Keratinocyte (primary cell): ENCODE measurements around the gene SLC6A8. TPM values are rescaled to one million over a fixed set of nuclear protein-coding genes. Genes with fewer than 3 reads are reported as not detected.

Experiments used
- DNase-seq: peaks from one replicate; pipeline ENCODE4 v3.0.0-alpha.2; 2011; ENCODE audit warnings: low read depth, missing footprints, low spot score
- FAIRE-seq: peaks from 2 replicates; lab custom pipeline; 2011; peaks lifted over from hg19 to GRCh38; lab: Jason Lieb, UNC
- H2AFZ ChIP-seq: 2 replicates; pipeline ENCODE4 v1.6.0; 2012; ENCODE audit warnings: low read length, control low read depth, inconsistent platforms; ENCODE audit not compliant: control insufficient read depth
- H3K27ac ChIP-seq: 2 replicates; pipeline ENCODE4 v1.5.1; 2011; ENCODE audit warnings: low read length; ENCODE audit not compliant: control insufficient read depth, insufficient read depth
- H3K27me3 ChIP-seq: 3 replicates; pipeline ENCODE4 v1.6.0; 2011; ENCODE audit warnings: low read length; ENCODE audit not compliant: control insufficient read depth, insufficient read depth; ENCODE audit errors: extremely low read depth
- H3K36me3 ChIP-seq, 2 experiments: 2 replicates in 1 of 2; 3 replicates in 1 of 2; pipeline ENCODE4 v1.5.1; 2011; ENCODE audit warnings: low read length in 2 of 2, mild to moderate bottlenecking in 1 of 2; ENCODE audit not compliant: control insufficient read depth in 2 of 2, insufficient read depth in 2 of 2; ENCODE audit errors: extremely low read depth in 1 of 2
- H3K4me1 ChIP-seq: 3 replicates; pipeline ENCODE4 v1.5.1; 2011; ENCODE audit warnings: low read length; ENCODE audit not compliant: control insufficient read depth, insufficient read depth; ENCODE audit errors: extremely low read depth
- H3K4me2 ChIP-seq: 3 replicates; pipeline ENCODE4 v1.6.0; 2011; ENCODE audit warnings: low read depth, low read length; ENCODE audit not compliant: control insufficient read depth, insufficient read depth; ENCODE audit errors: extremely low read depth
- H3K4me3 ChIP-seq, 3 experiments: fragments of 200-600 bp in 1 of 3; sonication (generic) in 1 of 3; 2 replicates in 2 of 3; 3 replicates in 1 of 3; pipeline ENCODE4 v1.5.1; 2011 to 2016; ENCODE audit warnings: low read length in 3 of 3, mild to moderate bottlenecking in 3 of 3, control low read depth in 2 of 3, inconsistent platforms in 1 of 3, low read depth in 1 of 3, mixed read lengths in 1 of 3, mixed run types in 1 of 3, moderate library complexity in 1 of 3; ENCODE audit not compliant: control insufficient read depth in 2 of 3, insufficient read depth in 2 of 3; ENCODE audit errors: extremely low read depth in 1 of 3
- H3K79me2 ChIP-seq: 2 replicates; pipeline ENCODE4 v1.6.0; 2012; ENCODE audit warnings: low read length; ENCODE audit not compliant: control insufficient read depth, insufficient read depth
- H3K9ac ChIP-seq: 3 replicates; pipeline ENCODE4 v1.6.0; 2011; ENCODE audit warnings: low read length; ENCODE audit not compliant: control insufficient read depth, insufficient read depth; ENCODE audit errors: extremely low read depth
- H3K9me1 ChIP-seq: 3 replicates; pipeline ENCODE4 v1.6.0; 2011; ENCODE audit warnings: low read length; ENCODE audit not compliant: control insufficient read depth, insufficient read depth; ENCODE audit errors: extremely low read depth
- H3K9me3 ChIP-seq: 2 replicates; pipeline ENCODE4 v1.5.1; 2012; ENCODE audit warnings: low read depth, low read length; ENCODE audit not compliant: control insufficient read depth
- H4K20me1 ChIP-seq: 3 replicates; pipeline ENCODE4 v1.6.0; 2011; ENCODE audit warnings: low read length; ENCODE audit not compliant: control insufficient read depth, insufficient read depth; ENCODE audit errors: extremely low read depth
- CTCF ChIP-seq, 3 experiments: IDR thresholded peaks in 1 of 3; conservative IDR thresholded peaks in 1 of 3; optimal IDR thresholded peaks in 1 of 3; 2 replicates in 2 of 3; 3 replicates in 1 of 3; pipeline versions ENCODE3 to v1.5.1; 2011; ENCODE audit warnings: low read length in 3 of 3, mild to moderate bottlenecking in 3 of 3, moderate library complexity in 2 of 3, control low read depth in 1 of 3, inconsistent platforms in 1 of 3; ENCODE audit not compliant: insufficient read depth in 2 of 3; ENCODE audit errors: extremely low read depth in 1 of 3
- EZH2 ChIP-seq: IDR thresholded peaks from one replicate; pipeline ENCODE4 v1.6.1; 2012; ENCODE audit warnings: inconsistent platforms, mild to moderate bottlenecking, low read length, moderate library complexity
- dilution Hi-C: fragments of 300-500 bp; cut with MboI; formaldehyde crosslinking; loops from one replicate; pipeline ENCODE4 v1.7.0; 2020; ENCODE audit warnings: low sequenced_read_pairs; ENCODE audit not compliant: extremely low pct_ligation_motif_present
- polyA plus RNA-seq, 5 experiments: library from polyadenylated mRNA; depleted of rRNA in 3 of 5; stranded (reverse) in 3 of 5; stranded (forward) in 1 of 5; unstranded in 1 of 5; fragments of >200 nt; gene quantifications; 1 replicate in 1 of 5; 2 replicates in 3 of 5; 3 replicates in 1 of 5; pipeline versions ENCODE4 v1.2.1 to v1.2.3, GENCODE V29; 2011 to 2012; ENCODE audit warnings: missing spikeins in 2 of 5, low read depth in 1 of 5, low replicate concordance in 1 of 5

SLC6A8 gene
- polyA plus RNA-seq, 1 donor (not counting 4 experiments of a cell fraction or from before 2014, with no cell fraction given), result 33.6 TPM

GRCh38 chrX:153726286-153727122 is 38.8 kb downstream of the SLC6A8 start:
- H3K36me3 ChIP-seq, result peaks cover 0 to 3% of the 10 kb centered on the region in 2 experiments
- no peak for DNase-seq
- dilution Hi-C loops, result no loop called here
- peak overlapping the region in 1 of 3 experiments; percentile 6 for H3K4me3 ChIP-seq
- H3K4me2 ChIP-seq, result peak overlapping the region; percentile 54
- no peak overlapping the region for H3K27ac ChIP-seq
- TF ChIP-seq CTCF (optimal IDR thresholded peaks at IDR 0.05 in 1 of 3, IDR thresholded peaks at IDR 0.05 in 1 of 3, conservative IDR thresholded peaks at IDR 0.05 in 1 of 3; ENCODE audit: extremely low read depth in 1 of 3, insufficient read depth in 2 of 3, low read length in 3 of 3) (no peak), EZH2 (no peak)
- H4K20me1 ChIP-seq, result peaks cover 2% of the 10 kb centered on the region
- no peaks in the 10 kb centered on the region for H3K27me3 ChIP-seq
- H3K9me3 ChIP-seq, result no peaks in the 10 kb centered on the region
- FAIRE-seq, result no peak
- peak overlapping the region; percentile 9 for H2AFZ ChIP-seq
- H3K9me1 ChIP-seq, result no peaks in the 10 kb centered on the region
- peak overlapping the region; percentile 9 for H3K9ac ChIP-seq
- H3K4me1 ChIP-seq, result peaks cover 28% of the 10 kb centered on the region
- peaks cover 17% of the 10 kb centered on the region for H3K79me2 ChIP-seq

GRCh38 chrX:153727123-153727931 is 39.6 kb downstream of the SLC6A8 start:
- H3K27ac ChIP-seq, result no peak overlapping the region
- no peak for DNase-seq
- TF ChIP-seq EZH2 (no peak), CTCF (optimal IDR thresholded peaks at IDR 0.05 in 1 of 3, IDR thresholded peaks at IDR 0.05 in 1 of 3, conservative IDR thresholded peaks at IDR 0.05 in 1 of 3; ENCODE audit: extremely low read depth in 1 of 3, insufficient read depth in 2 of 3, low read length in 3 of 3) (no peak)
- H3K4me1 ChIP-seq, result peaks cover 30% of the 10 kb centered on the region
- H2AFZ ChIP-seq, result peak overlapping the region; percentile 22
- no peaks in the 10 kb centered on the region for H3K9me1 ChIP-seq
- dilution Hi-C loops, result no loop called here
- H3K79me2 ChIP-seq, result peaks cover 10% of the 10 kb centered on the region
- no peak overlapping the region for H3K4me3 ChIP-seq
- H3K36me3 ChIP-seq, result peaks cover 0 to 3% of the 10 kb centered on the region in 2 experiments
- H3K9me3 ChIP-seq, result no peaks in the 10 kb centered on the region
- H3K27me3 ChIP-seq, result no peaks in the 10 kb centered on the region
- FAIRE-seq, result no peak
- H4K20me1 ChIP-seq, result no peaks in the 10 kb centered on the region
- H3K9ac ChIP-seq, result peak overlapping the region; percentile 9
- peak overlapping the region; percentile 54 for H3K4me2 ChIP-seq
